Left kidney (tissue), 2 donors: Measurements from ENCODE around the gene PRDX4. TPM values are rescaled to one million over a fixed set of nuclear protein-coding genes. Genes with fewer than 3 reads are reported as not detected.
"Not testable (repeated sequence)": the region's sequence is repeated elsewhere in the genome, so short reads cannot be mapped to it uniquely, and the experiment has no call there.

Experiments
- DNase-seq: peaks from one replicate; pipeline ENCODE4 v3.0.0-alpha.2; 2013
- polyA plus RNA-seq: library from polyadenylated mRNA; unstranded; fragments of 120-200 nt; gene quantifications from one replicate; pipeline ENCODE4 v1.2.1, GENCODE V29; 2013; ENCODE audit not compliant: insufficient read length

PRDX4 gene
- polyA plus RNA-seq, 1 donor, result 113 TPM

DNA sequence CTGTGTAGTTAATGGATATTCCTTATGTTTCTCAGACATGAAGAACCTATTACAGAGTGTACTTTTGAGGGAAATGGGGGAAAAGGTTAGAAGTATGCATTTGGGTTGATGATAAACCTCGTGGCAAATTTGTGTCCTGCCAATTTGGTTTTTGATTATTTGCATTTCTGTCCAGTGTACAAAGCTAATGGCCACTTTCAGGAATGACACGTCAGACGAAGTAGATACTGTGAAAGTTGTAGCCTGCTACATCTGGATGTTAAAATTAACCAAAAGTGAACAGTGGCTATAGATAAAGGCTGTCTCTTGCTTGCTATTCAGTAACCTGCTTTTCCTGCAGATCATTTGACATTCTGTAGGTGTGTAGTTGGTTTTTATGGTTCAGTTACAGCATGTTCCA, 1.0 kb downstream of the PRDX4 start:
- DNase-seq, result no peak

DNA sequence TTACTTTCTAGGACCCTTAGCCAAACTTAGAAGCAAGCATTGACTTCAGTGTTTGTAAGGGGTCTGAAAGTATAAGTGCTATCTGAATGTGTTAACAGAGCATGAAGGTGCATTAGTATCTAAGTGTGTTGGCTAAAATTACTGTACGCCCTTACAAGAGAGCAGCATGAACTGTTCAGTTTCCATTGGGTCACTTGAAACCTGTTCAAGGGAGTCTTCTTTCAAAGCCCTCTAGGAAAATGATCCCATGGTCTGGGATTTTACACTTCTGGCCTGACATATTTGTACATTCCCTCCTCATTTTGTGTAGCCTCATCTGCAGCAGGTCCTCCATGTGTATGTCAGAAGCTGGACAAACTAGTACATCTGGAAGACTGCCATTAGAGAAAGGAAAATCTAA, 3.2 kb downstream of the PRDX4 start:
- DNase-seq, result no peak

DNA sequence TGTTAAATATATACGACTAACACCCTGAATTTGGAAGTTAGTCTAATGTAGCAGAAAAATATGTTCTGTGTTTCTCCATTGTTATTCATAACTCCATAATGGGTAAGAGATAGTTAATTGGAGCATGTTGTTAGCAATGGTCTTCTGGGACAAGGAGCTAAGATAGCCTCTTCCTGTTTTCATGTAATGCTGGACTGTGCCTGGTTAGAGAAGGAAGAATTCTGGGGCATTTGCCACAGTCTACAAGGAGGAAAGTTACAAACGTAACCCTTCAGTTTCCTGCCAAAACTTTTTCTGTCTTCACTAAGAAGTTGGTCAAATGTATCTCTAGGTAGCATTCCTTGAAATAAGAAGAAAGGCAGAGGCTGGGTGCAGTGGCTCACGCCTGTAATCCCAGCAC, 5.8 kb downstream of the PRDX4 start:
- DNase-seq, result no peak

DNA sequence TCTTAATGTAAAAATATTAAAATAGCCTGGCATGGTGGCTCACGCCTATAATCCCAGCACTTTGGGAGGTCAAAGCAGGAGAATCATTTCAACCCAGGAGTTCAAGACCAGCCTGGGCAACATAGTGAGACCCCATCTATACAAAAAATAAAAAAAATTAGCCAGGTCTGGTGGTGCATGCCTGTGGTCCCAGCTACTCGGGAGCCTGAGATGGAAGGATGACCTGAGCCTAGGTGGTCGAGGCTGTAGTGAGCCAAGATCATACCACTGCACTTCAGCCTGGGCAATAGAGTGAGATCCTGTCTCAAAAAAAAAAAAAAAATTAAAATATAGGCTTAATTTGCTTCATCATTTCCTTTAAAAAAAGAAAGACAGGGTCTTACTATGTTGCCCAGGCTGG, 9.2 kb downstream of the PRDX4 start:
- not testable (repeated sequence) for DNase-seq

DNA sequence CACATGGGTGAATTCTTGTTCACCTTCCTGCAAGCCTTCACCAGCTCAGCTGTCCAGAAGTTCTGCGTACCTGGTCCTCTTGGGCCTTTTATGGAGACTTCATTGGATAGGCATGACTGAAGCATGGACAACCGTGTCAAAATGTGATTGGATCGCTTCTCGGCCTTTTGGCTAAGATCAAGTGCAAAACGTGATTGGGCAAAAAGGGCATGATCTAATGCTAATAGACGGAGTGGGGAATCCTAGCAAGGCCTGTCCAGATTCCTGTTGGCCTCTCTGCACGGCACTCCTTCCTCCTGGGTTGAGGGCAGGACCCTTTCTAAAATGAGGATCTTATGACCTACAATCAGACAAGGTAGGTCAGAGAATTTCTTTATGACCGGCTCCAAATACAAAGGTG, 24.9 kb downstream of the PRDX4 start:
- no peak for DNase-seq

DNA sequence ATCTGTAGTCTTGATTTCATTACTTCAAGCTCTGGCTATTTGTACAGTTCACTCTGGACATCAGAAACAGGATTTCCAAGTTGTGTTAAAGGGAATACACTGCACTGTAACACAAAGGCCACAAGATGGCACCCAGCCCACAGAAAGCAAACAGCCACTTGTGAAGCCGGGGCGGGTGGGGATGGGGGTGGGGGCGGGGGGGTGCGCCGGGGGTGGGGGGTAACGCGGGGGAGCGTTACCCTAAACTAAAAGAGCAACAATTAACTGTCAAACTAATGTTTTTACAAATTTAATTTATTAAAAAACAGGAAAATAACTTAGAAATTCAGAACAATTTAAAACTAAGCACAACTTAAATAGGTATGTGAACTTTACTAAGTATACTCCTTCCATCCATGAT, 27.3 kb downstream of the PRDX4 start:
- DNase-seq, result peak; percentile 50

DNA sequence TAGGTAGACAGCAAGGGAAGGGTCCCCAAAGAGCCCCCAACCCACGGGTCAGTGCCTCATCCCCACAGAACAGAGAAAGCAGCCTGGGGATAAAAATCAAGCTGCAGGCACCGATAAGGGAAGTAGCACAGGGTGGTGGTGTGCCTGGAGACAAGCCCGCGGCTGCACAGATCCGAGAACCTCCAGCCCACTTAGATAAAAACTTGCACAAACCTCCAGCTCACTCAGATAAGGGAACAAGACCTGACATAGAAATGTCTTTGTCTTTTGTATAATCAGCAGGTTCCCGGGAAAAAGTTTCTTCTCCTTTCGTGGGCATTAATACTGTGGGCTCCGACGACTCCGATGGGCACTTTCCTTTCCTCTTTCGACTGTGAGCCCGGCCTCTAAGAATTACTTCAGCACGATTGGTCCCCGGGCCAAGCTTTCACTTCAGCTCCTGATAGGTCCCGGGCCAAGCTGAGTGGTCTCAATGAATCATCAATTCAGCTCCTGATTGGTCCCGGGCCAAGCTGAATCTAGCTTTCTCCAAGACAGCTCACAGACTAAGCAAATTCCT, 32.4 kb downstream of the PRDX4 start:
- no peak for DNase-seq

DNA sequence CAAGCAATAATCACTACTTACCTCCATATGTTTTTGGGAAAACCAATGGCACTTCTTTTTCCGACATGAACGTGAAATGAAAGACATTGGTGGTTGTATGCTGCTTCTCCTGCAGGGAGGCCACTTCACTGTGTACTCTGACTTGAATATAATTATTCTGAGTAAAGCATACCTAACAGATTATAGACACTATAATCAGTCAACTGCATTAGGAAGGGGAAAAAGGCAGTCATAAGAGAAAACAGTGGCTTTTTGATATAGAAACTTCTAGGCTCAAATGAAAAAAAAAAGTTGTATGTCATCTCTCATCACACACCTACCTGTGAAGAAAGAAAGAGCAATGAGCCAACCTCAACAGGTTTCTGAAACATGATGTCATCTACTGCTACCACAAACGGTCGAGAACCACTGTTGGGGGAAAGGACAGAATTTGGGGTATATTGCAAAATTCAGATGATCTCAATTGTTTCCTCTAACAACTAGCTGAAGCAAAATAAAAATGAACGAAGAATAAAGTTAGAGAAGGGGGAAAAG, 37.4 kb downstream of the PRDX4 start:
- no peak for DNase-seq

DNA sequence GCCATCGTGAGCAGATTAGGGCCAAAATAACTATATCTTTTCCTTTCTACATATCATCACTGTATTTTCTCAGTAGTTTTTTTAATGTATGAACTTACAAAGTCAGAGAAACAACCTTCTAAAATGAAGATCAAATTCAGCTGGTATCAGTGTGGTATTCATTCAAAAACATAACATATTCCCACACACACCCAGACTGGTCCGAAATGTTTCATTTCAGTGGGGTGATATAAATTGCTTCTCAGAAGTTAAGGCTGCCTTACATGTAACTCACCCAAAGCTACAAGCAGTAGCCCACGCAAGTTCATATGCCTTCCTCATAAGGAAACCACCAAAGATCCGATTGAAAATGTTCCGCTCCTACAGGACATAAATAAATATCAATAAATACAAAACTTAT, 37.9 kb downstream of the PRDX4 start:
- no peak for DNase-seq

DNA sequence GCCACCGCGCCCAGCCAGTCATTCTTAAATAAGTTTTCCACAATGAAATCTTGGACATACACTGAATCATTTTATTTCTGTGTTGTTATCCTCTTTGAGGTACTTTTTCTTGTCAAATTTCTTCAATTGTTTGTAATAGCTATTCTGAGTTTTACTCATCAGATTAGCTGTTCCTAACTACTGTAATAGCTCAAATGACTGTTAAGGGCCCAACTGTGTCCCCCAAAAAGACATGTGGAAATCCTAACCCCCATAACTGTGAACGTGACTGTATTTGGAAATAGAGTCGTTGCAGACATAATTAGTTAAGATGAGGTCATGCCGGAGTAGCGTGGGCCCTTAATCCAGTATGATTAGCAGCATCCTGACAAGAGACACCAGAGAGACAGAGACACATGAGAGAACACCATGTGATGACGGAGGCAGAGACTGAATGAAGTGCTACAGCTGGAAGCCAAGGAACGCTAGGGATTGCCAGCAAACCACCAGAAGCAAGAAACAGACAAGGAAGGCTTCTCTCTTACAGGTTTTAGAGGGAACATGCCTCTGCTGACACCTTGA, 52.9 kb downstream of the PRDX4 start:
- no peak for DNase-seq

DNA sequence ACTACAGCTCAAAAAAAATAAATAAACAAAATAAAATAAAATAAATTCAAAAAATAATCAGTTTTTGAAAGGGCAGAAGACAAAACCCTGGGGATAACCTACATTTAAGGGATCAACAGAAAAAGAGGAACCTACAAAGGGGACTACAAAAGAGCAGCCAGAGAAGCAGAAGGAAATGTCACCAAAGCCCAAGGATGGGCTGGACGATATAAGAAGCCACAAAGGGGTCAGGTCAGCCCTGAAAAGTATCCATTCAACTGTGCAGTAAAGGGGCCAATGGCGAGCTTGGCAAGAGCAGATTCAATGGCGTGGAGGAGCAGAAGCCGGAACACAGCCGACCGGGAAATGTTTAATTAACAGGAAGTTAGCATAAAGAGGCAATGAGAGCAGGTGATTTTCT, 58.9 kb downstream of the PRDX4 start:
- DNase-seq, result no peak

DNA sequence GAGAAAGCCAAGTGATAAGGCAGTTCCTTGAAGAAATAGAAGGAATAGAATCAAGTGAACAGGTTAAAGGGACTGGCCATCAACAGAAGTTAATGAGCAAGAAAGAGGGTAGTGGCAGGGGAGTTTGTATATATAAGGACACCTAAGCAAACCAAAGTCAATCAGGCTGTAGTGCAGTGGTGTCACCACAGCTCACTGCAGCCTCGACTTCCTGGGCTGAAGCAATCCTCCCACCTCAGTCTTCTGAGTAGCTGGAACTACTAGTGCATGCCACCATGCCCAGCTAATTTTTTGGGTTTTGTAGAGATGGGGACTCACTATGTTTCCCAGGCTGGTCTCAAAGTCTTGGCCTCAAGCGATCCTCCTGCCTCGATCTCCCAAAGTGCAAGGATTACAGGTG, 59.9 kb downstream of the PRDX4 start:
- DNase-seq, result no peak

DNA sequence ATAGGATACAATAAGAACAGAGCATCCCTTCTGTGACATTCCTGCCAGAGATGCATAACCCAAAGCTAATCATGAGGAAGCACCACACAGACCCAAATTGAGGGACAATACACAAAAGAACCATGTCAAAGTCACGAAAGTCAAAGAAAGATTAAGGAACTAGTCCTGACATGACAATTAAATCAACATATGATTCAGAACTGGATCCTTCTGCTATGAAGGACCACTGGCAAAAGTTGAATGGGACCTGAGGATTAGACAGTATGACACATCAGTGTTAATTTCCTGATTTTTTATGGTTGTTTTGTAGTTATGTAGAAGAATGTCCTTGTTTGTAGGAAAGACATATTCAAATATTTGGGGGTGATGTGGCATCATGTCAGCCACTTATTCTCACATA, 61.9 kb downstream of the PRDX4 start:
- no peak for DNase-seq

DNA sequence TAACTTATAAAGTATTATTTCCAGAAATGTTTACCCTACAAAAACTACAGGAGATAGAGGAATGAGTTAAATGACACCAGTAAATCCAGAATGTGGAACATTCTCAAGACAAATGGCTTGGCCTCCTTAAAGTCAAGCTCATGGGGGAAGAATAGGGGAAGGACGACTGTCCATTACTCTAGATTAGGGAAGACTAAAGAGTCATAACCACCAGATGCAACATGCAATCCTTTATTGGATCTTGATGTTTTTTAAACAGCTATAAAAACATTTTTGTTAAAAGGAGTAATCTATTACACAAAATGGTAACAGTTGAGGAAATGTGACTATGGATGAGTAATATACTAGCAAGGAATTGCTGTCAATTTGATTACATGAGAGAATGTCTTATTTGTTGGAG, 64.7 kb downstream of the PRDX4 start:
- DNase-seq, result no peak

DNA sequence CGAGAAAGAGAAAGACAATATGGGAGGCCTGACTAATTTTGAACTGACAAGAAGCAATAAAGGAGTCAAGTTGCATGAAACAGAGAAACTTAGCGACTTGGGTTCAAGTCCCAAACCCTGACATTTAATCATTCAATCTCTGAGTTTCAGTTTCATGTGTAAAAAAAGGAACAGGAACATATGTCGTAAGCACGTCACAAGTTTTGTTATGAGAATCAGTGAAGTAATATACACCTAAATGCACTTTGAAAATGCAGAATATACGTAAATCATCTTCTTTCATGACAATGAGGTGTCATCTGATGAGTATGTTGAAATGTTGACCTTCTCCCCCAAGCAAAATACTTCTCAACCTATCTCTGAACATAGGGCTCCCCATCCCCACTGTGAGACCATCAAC, 65.4 kb downstream of the PRDX4 start:
- DNase-seq, result no peak

Other genes with a start within 250 kb of the PRDX4 start
- 42.2 TPM for gene ACOT9, start 75.8 kb downstream of the PRDX4 start, polyA plus RNA-seq
- gene SAT1, start 115.7 kb downstream of the PRDX4 start, polyA plus RNA-seq, result 248 TPM
- gene APOO, start 240.4 kb downstream of the PRDX4 start, polyA plus RNA-seq, result 40.7 TPM
- gene CXorf58, start 240.5 kb downstream of the PRDX4 start, polyA plus RNA-seq, result 0.43 TPM